Measurements from ENCODE around the gene ASCC1.
"Not testable (repeated sequence)": the region's sequence is repeated elsewhere in the genome, so short reads cannot be mapped to it uniquely, and the experiment has no call there.

ASCC1 gene

GRCh38 chr10:72123616-72124015 lies 92.5 kb downstream of the ASCC1 start:
- no peak for DNase-seq

GRCh38 chr10:72122221-72122620 lies 93.9 kb downstream of the ASCC1 start:
- peak in 1 of 2 experiments; percentile 38 for DNase-seq

DNA sequence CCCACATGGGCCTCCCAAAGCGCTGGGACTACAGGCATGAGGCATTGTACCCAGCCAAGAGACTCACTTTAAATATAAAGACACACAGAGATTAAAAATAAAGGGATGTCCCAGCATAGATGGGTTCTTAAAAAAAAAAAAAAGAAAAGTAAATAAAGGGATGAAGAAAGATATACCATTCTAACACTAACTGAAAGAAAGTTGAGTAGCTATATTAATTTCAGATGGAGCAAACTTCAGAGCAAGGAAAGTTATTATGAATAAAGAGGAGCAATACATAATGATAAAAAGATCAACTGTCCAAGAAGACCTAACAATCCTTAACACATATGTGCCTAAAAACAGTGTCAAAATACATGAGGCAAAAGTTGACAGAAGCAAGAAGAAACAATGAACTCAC lies 94.7 kb downstream of the ASCC1 start:
- DNase-seq: no peak

DNA sequence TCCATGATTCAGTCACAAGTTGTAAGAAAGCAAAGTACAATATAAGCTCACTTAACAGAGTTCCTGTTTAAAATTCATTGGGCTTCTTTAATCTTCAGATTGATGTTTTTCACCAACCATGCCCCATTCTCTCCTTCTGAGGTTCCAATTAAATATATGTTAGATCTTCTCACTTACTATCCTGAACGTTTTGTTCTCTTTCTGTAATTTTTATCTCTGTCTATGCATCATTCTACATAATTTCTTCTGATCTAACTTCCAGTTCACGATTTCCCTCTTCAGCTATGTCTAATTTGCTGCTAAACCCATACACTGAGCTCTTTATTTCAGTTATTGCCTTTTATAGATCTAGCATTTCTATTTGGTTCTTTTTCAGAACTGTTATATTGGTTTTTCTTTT lies 99.7 kb downstream of the ASCC1 start:
- DNase-seq: no peak

DNA sequence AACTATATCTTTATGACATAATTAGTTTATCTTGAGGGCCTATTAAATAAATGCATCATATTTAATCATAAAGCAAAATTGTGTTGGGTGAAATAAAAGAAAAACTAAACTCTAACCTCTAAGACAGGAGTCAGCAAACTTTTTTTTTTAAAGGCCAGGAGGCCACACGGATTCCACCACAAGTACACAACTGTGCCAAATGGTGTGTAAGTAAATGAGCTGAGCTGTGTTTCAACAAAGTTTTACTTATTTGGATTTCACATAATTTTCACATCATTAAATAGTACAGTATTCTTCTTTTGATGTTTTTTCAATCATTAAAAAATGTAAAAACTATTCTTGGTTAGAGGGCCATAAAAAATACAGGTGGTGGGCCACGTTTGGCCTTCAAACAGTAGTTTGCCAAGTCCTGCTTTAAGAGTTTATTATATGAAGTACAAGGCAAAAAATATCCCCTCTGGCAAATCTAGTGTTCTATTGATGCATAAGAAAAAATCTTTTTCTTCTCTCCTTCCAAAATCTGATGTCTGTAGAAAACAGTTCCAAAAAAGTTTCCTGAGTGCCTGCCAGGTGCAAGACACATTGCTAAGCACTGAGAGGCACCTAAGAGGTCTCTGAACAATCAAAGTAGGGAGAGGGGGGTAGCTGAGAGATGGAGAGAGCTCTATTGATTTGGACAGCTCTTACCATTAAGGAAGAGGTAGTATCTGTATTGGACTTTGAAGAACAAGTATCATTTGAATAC lies 101.2 kb downstream of the ASCC1 start:
- DNase-seq: no peak

GRCh38 chr10:72110673-72111401 lies 105.2 kb downstream of the ASCC1 start:
- no peak for DNase-seq

- DNase-seq: no peak
Observed at GRCh38 chr10:72109636-72110157, 106.4 kb downstream of the ASCC1 start.

- no peak for DNase-seq
Observed at GRCh38 chr10:72108830-72109635, 107.0 kb downstream of the ASCC1 start.

- DNase-seq: not testable (repeated sequence)
Observed at GRCh38 chr10:72108004-72108370, 108.1 kb downstream of the ASCC1 start.

DNA sequence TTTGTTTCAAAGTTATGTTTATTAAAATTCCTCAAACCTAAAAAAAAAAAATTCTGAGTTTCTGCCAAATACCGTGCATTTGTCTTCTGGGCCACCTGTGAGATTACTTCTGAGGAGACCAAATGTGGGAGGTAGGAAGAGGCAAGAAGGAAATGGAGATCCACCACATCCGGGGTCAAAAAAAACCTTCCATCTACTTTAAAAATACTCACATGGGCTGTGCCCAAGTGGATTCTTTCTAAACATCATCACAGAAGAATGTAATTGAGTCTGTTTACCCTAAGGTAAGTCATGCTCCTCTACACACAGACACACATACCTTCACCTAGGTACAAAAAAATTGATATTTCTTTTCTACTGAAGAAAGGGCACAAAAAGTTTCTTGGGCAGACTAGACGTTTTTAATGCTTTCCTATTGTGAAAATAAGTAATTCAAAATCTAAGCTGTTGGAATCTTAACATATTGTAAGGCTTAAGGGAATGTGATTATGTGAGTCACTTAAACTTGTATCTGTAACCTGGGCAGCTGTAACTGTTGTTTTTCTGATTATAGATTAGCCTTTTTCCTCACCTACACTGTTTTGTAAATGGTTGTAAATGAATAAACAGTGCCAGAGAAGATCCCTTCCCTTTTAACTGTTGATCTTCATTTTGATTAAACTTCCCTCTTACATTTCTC lies 108.6 kb downstream of the ASCC1 start:
- no peak for DNase-seq

DNA sequence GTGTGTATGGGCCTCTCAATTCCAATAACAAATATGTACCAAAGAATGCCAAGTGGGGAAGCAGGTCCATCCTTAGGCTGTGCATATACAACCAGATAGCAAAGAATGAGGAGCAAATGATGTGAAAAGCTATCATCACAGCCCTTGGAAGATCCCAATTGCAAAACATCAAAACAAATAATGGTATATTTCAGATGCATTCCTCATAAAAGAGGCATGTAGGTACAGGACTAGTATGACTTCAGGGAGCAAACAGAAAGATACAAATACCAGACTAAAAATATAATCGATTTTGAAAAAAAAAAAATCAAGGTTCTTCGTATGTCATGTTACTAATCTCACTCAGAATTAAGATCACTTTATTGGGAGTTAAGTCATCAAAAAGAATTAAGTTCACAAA lies 109.2 kb downstream of the ASCC1 start:
- no peak for DNase-seq

DNA sequence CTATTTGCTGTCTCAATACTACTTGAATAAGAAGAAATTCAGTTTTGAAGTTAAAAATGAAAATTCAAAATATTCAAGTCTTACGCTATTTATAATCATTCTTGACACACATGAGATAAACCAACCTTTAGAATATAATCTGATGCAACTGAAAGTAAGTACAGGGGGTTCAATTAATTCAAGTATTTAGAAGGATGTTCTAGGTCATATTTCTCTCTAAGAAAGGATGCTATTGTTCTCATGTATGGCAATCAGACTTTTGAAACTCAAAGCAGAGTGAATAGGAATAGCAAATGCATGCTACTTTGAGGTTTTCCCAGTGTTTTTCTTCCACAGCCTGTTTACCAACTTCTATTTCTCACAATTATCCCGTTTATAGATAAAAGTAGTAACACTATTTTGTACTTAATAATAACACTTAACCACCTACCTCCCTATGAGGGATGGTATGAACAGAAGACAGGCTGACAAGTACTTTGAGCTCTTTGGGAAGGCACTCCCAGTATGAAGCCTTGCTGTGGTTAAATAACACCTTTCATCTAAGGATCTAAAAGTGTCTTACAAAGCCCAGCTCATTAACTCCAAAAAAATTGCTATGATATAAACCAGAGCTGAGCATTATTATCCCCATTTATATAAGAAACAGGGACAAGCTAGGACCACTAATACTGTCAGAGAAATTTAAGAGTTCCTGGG lies 109.8 kb downstream of the ASCC1 start:
- DNase-seq: no peak

GRCh38 chr10:72105710-72106109 lies 110.4 kb downstream of the ASCC1 start:
- DNase-seq: no peak

GRCh38 chr10:72105098-72105475 lies 111.0 kb downstream of the ASCC1 start:
- no peak for DNase-seq

GRCh38 chr10:72104472-72105097 lies 111.5 kb downstream of the ASCC1 start:
- DNase-seq: no peak

GRCh38 chr10:72099600-72099921 lies 116.5 kb downstream of the ASCC1 start:
- DNase-seq: no peak

DNA sequence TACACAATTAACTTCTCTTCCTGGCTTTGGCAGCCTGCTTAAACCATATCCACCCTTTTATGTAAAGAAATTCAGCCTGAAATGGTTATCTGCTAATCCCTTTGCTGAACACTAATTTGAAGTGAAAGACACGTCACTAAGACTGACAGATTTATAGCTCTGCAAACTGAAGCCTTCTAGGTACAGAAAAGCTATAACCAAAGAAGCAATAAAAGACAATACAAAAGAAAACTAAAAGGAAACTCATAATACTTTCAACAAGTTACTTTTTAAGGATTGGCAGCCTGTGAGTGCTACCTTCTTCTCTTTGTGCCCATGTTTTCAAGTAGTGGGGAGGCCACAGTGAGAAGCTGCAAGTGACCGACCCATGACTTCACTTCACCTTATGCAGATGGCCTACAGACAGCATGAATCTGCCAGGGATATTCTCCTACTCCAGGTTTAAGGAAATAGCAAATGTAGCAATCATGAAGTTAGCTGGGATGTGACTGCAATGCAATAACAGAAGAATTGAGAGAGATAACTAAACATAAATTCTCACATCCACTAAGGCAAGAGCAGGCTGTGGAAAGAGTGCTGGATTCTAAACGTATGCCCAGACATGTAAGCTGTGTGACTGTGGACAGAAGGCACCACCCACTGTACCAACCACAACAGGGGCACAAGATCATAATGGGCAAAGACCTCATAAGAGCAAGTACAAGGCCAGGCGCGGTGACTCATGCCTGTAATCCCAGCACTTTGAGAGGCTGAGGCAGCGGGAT lies 117.1 kb downstream of the ASCC1 start:
- DNase-seq: no peak

- no peak for DNase-seq
Observed at GRCh38 chr10:72098301-72098835, 117.7 kb downstream of the ASCC1 start.

- DNase-seq: no peak
Observed at GRCh38 chr10:72097448-72098300, 118.4 kb downstream of the ASCC1 start.
